Keratinocyte (primary cell): Measurements from ENCODE around the gene CDKN2B.

Experiments used
- CTCF ChIP-seq, 3 experiments: IDR thresholded peaks in 1 of 3; conservative IDR thresholded peaks in 1 of 3; optimal IDR thresholded peaks in 1 of 3; 2 replicates in 2 of 3; 3 replicates in 1 of 3; pipeline versions ENCODE3 to v1.5.1; 2011; ENCODE audit warnings: low read length in 3 of 3, mild to moderate bottlenecking in 3 of 3, moderate library complexity in 2 of 3, control low read depth in 1 of 3, inconsistent platforms in 1 of 3; ENCODE audit not compliant: insufficient read depth in 2 of 3; ENCODE audit errors: extremely low read depth in 1 of 3
- EZH2 ChIP-seq: IDR thresholded peaks from one replicate; pipeline ENCODE4 v1.6.1; 2012; ENCODE audit warnings: inconsistent platforms, mild to moderate bottlenecking, low read length, moderate library complexity

GRCh38 chr9:21983561-21983935, 25.6 kb downstream of the CDKN2B start:
- TF ChIP-seq CTCF (optimal IDR thresholded peaks at IDR 0.05 in 1 of 3, IDR thresholded peaks at IDR 0.05 in 1 of 3, conservative IDR thresholded peaks at IDR 0.05 in 1 of 3; ENCODE audit: extremely low read depth in 1 of 3, insufficient read depth in 2 of 3, low read length in 3 of 3) (no peak), EZH2 (no peak)
